KBM-7 (cell line): Measurements from ENCODE around the gene THPO.

Source experiments
- DNase-seq: peaks from one replicate; pipeline ENCODE4 v3.0.0-alpha.2; 2015
- in situ Hi-C: fragments of 300-500 bp; cut with MboI; formaldehyde crosslinking; loops from 2 replicates; pipeline ENCODE4 v1.14.3; 2020; ENCODE audit warnings: low sequenced_read_pairs, low pct_unique_long_range_greater_than_20kb, mixed read lengths

Gene THPO

DNA sequence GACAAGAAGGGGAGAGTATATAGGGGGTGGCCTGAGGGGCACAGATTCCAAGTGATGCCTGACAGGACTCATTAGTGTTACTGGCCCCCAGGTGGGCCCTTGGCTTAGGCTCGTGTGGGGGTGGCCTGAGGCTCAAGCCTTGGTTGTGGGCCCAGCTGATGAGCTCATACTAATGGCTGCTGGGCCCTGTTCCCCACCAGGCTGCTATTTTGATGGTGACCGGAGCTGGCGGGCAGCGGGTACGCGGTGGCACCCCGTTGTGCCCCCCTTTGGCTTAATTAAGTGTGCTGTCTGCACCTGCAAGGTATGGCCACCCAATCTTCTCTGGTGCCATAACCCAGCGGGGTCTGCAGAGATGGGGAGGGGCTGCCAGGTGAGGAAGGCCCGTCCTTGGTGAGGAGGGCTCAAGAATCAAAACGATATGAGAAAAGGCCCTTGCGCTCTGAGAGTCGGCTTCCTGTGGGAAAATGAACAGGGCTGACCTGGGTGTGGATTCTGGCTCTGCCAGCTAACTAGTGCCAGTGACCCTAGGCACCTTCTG, 9.2 kb upstream of the THPO start:
- in situ Hi-C loops = loop anchor here (25.0 kb wide), 1 partner anchor 150 kb away; no protein-coding TSS in a partner anchor
- DNase-seq = no peak

GRCh38 chr3:184386047-184386806, 8.2 kb upstream of the THPO start:
- in situ Hi-C loops = loop anchor here (25.0 kb wide), 1 partner anchor 151 kb away; no protein-coding TSS in a partner anchor
- DNase-seq = no peak

- in situ Hi-C loops = loop anchor here (25.0 kb wide), 1 partner anchor 152 kb away; no protein-coding TSS in a partner anchor
- no peak for DNase-seq
These were observed 6.9 kb upstream of the THPO start for GRCh38 chr3:184384856-184385422.

DNA sequence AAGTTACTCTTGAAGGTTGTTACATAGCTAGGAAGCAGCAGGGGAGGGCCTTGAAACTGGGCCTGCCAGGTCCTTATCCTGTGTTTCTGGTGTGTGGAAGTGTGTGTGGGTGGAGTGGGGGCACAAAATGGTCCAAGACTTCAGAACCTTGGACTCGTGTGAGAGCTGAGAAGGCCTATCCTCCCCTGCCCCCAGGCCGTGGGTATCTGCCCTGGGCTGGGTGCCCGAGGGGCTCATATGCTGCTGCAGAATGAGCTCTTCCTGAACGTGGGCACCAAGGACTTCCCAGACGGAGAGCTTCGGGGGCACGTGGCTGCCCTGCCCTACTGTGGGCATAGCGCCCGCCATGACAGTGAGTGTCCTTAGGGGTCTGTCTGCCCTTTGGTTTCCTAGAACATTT, 6.3 kb upstream of the THPO start:
- no peak for DNase-seq
- in situ Hi-C loops = loop anchor here (25.0 kb wide), 1 partner anchor 153 kb away; no protein-coding TSS in a partner anchor

GRCh38 chr3:184383033-184383740, 5.2 kb upstream of the THPO start:
- in situ Hi-C loops = loop anchor here (25.0 kb wide), 1 partner anchor 154 kb away; no protein-coding TSS in a partner anchor
- no peak for DNase-seq

DNA sequence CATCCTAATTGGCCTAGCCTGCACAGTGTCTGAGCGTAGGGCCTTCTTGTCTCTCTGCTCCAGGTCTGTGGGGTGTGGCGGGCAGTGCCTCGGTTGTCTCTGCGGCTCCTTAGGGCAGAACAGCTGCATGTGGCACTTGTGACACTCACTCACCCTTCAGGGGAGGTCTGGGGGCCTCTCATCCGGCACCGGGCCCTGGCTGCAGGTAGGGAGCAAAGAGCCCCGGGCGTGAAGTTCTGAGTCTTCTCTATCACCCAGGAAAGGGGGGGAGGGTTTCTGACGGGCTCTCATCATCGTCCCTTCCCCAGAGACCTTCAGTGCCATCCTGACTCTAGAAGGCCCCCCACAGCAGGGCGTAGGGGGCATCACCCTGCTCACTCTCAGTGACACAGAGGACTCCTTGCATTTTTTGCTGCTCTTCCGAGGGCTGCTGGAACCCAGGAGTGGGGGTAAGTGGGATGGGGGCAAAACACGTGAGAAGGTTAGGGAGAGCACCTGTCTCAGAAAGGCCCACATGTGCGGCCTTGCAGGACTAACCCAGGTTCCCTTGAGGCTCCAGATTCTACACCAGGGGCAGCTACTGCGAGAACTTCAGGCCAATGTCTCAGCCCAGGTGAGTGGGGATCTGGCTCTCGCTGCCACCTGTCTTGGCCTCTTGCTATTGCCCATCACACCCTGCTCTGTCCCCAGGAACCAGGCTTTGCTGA, 4.5 kb upstream of the THPO start:
- in situ Hi-C loops = loop anchor here (25.0 kb wide), 1 partner anchor 155 kb away; no protein-coding TSS in a partner anchor
- DNase-seq = no peak

- in situ Hi-C loops = loop anchor here (25.0 kb wide), 1 partner anchor 156 kb away; no protein-coding TSS in a partner anchor
- peak; percentile 51 for DNase-seq
These were observed 3.5 kb upstream of the THPO start for GRCh38 chr3:184381261-184382224.

DNA sequence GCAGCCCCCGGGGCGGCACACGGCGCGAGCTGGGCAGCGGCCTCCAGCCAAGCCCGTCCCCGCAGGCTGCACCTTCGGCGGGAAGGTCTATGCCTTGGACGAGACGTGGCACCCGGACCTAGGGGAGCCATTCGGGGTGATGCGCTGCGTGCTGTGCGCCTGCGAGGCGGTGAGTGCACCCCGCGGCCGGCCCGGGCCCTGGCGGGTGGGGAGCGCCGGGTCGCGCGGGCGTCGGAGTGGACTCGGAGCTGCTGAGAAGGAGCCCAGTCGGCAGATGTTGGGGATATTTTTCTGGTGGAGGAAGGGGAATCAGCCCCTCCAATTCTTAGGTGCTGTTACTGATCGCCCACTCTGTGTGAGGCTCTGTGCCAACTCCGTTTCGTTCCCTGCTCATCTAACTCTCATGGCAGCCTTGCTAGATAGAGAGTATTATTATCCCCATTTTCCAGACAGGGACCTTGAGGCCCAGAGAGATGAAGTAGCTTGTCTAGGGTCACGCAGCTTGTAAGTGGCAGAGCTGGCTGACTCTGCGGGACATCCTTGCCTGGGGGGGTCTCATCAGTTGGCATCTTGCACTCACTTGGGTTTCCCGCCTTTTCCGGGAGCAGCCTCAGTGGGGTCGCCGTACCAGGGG, 2.7 kb upstream of the THPO start:
- in situ Hi-C loops = loop anchor here (25.0 kb wide), 1 partner anchor 157 kb away; no protein-coding TSS in a partner anchor
- no peak for DNase-seq

GRCh38 chr3:184380185-184380626, 2.2 kb upstream of the THPO start:
- DNase-seq = no peak
- in situ Hi-C loops = loop anchor here (25.0 kb wide), 1 partner anchor 157 kb away; no protein-coding TSS in a partner anchor

DNA sequence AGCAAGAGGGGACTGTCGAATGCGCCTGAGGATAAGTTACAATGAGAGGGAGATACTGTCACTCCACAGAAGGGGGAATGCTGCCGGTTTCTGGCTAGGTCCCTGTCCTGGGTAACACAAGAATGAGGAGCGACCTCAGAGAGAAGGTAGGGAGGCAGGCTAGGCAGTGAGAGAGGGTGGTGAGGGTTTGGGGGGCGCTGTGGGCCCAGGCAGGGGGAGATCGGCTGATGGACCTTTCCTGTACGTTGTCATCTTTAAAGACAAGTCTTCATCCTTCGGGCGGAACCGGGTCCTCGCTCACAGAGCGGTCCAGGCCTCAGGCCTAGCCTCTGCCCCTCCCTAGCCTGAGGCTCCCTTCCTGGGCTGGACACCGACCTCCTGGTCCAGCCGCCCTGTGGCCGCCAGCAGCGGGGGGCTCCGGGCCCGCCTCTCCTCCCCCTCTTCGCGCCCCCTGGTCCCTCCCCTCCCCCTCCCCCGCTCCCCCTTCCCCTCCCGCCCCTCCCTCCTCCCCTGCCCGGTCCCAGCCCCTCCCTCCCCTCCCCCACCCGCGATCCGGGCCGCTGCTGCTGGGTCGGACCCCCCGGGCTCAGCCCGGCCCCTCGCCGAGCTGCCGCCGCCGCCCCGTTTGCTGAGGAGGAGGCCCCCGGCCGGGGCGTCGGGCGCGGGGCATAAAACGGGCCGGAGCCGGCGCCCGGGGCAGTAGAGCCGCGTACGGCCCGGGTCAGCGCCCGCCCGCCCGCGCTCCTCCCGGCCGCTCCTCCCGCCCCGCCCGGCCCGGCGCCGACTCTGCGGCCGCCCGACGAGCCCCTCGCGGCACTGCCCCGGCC, 1.6 kb upstream of the THPO start, which contains the start of gene CHRD:
Gene CHRD (plus strand): TSS at position 697 of the 827 bp plus-strand sequence. CDS start 265 bp downstream, outside the sequence.
- in situ Hi-C loops = loop anchor here (25.0 kb wide), 1 partner anchor 158 kb away; no protein-coding TSS in a partner anchor
- no peak for DNase-seq

- in situ Hi-C loops = loop anchor here (25.0 kb wide), 1 partner anchor 158 kb away; no protein-coding TSS in a partner anchor
- no peak for DNase-seq
These were observed 797 bp upstream of the THPO start for GRCh38 chr3:184378651-184379357.

GRCh38 chr3:184377374-184377773, 633 bp downstream of the THPO start:
- in situ Hi-C loops = loop anchor here (25.0 kb wide), 1 partner anchor 160 kb away; no protein-coding TSS in a partner anchor
- no peak for DNase-seq

GRCh38 chr3:184375747-184376461, 2.1 kb downstream of the THPO start:
- in situ Hi-C loops = loop anchor here (25.0 kb wide), 1 partner anchor 161 kb away; no protein-coding TSS in a partner anchor
- no peak for DNase-seq

DNA sequence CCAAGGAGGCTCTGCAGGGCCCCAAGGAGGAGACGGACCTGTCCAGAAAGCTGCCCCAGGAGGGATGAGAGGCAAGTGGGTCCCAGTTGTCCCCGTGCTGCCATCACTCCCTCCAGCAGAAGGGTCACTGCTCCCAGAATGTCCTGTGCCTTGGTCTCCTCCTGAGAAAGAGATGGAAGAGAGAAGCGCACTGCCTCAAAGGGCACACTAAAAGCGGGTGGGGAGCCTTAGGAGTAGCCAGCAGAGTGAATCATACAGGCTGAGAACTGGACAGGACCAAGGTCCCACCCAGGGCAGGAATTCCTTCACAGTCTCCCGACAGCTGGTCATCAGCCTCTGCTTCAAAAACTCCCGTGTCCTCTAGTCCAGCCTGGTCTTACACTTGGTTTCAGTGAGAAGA, 4.6 kb downstream of the THPO start:
- in situ Hi-C loops = loop anchor here (25.0 kb wide), 1 partner anchor 389 kb away; no protein-coding TSS in a partner anchor

DNA sequence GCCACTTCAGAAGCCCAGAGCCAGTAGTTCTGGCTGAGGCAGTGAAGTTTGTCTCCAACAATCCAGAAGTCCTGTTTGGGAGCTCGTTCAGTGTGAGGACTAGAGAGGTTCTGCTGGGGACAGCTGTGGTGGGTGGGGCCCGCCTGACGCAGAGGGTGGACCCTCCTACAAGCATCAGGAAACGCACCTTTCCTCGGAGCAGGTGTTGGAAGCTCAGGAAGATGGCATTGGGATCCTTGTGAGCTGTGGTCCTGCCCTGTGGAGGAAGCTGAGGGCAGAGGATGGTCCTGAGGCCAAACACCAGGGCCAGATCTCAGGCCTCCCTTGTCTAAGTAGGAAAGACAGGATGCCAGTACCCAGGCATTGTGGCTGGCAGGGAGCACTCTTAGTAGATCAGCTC, 5.1 kb downstream of the THPO start:
- in situ Hi-C loops = loop anchor here (25.0 kb wide), 1 partner anchor 389 kb away; no protein-coding TSS in a partner anchor
- DNase-seq = no peak

More for the DNA sequence above, 4.6 kb downstream of the THPO start:
- no peak for DNase-seq
